Ramos (cell line): ENCODE results near the gene SSUH2.

Source experiments
- in situ Hi-C: fragments of 300-500 bp; cut with MboI; formaldehyde crosslinking; loops from one replicate; pipeline ENCODE4 v1.14.3; 2022; ENCODE audit warnings: low sequenced_read_pairs; ENCODE audit not compliant: unreplicated experiment

SSUH2 gene

GRCh38 chr3:8645712-8646111 is 1.1 kb upstream of the SSUH2 start:
- in situ Hi-C loops = no loop called here

- in situ Hi-C loops = no loop called here
Observed at GRCh38 chr3:8643693-8644365, 769 bp downstream of the SSUH2 start.

- in situ Hi-C loops = no loop called here
Observed at GRCh38 chr3:8642001-8642400, 2.6 kb downstream of the SSUH2 start.

GRCh38 chr3:8641472-8641871 is 3.1 kb downstream of the SSUH2 start:
- in situ Hi-C loops = no loop called here

- in situ Hi-C loops = no loop called here
Observed at GRCh38 chr3:8640223-8640622, 4.4 kb downstream of the SSUH2 start.

- in situ Hi-C loops = no loop called here
Observed at GRCh38 chr3:8639659-8640000, 5.0 kb downstream of the SSUH2 start.

GRCh38 chr3:8638994-8639658 is 5.5 kb downstream of the SSUH2 start:
- in situ Hi-C loops = no loop called here

GRCh38 chr3:8637348-8637747 is 7.2 kb downstream of the SSUH2 start:
- in situ Hi-C loops = no loop called here

- in situ Hi-C loops = no loop called here
Observed at GRCh38 chr3:8635631-8636030, 9.0 kb downstream of the SSUH2 start.

GRCh38 chr3:8635125-8635524 is 9.5 kb downstream of the SSUH2 start:
- in situ Hi-C loops = no loop called here

GRCh38 chr3:8632402-8633237 is 12.0 kb downstream of the SSUH2 start:
- in situ Hi-C loops = no loop called here

- in situ Hi-C loops = no loop called here
Observed at GRCh38 chr3:8631661-8632060, 12.9 kb downstream of the SSUH2 start.

- in situ Hi-C loops = loop anchor here (10.0 kb wide), 1 partner anchor 185 kb away; no protein-coding TSS in a partner anchor
Observed at GRCh38 chr3:8629151-8630021, 15.2 kb downstream of the SSUH2 start.

- in situ Hi-C loops = loop anchor here (10.0 kb wide), 1 partner anchor 183 kb away; no protein-coding TSS in a partner anchor
Observed at GRCh38 chr3:8627949-8628348, 16.6 kb downstream of the SSUH2 start.

GRCh38 chr3:8627201-8627940 is 17.2 kb downstream of the SSUH2 start:
- in situ Hi-C loops = loop anchor here (10.0 kb wide), 1 partner anchor 183 kb away; no protein-coding TSS in a partner anchor

- in situ Hi-C loops = loop anchor here (10.0 kb wide), 1 partner anchor 181 kb away; no protein-coding TSS in a partner anchor
Observed at GRCh38 chr3:8625991-8626390, 18.6 kb downstream of the SSUH2 start.

- in situ Hi-C loops = loop anchor here (10.0 kb wide), 1 partner anchor 180 kb away; no protein-coding TSS in a partner anchor
Observed at GRCh38 chr3:8624612-8625011, 20.0 kb downstream of the SSUH2 start.

- in situ Hi-C loops = loop anchor here (10.0 kb wide), 1 partner anchor 179 kb away; no protein-coding TSS in a partner anchor
Observed at GRCh38 chr3:8623741-8624140, 20.9 kb downstream of the SSUH2 start.
